GM21528 (cell line): Measurements from ENCODE around the gene ADCY10.
"Not testable (repeated sequence)": the region's sequence is repeated elsewhere in the genome, so short reads cannot be mapped to it uniquely, and the experiment has no call there.

Experiments used
- ATAC-seq: cut with Tn5 transposase; IDR thresholded peaks from one replicate; pipeline ENCODE4 v1.9.1; 2021; ENCODE audit warnings: mild to moderate bottlenecking, moderate library complexity; ENCODE audit not compliant: unreplicated experiment, low FRiP score

ADCY10 gene

DNA sequence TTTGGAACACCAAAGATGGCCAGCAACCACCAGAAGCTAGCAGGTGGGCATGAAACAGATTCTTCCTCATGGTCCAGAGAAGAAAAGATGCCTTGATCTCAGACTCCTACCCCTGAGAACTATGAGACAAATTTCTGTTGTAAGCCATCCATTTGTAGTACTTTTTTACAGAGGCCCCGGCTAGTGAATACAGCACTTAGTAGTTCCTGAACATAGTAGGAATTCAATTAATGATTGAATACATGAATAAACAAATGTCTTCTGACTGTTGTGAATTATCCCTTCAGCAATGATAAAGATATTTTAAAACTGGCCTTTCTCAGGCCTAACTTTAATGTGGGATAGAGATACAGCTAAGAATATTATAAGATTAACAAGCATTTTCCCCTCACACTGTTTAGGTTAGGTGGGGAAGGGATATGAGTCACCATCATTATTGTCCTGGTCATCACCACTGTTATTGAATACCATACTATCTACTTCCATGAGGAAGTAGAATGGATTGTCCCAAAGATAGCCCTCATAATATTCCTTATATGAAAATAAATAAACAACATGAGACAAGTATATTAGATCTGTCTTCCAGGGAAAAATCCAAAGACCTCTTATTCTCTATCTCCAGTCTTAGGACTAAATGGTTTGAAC is 51.4 kb downstream of the ADCY10 start:
- ATAC-seq: no peak

DNA sequence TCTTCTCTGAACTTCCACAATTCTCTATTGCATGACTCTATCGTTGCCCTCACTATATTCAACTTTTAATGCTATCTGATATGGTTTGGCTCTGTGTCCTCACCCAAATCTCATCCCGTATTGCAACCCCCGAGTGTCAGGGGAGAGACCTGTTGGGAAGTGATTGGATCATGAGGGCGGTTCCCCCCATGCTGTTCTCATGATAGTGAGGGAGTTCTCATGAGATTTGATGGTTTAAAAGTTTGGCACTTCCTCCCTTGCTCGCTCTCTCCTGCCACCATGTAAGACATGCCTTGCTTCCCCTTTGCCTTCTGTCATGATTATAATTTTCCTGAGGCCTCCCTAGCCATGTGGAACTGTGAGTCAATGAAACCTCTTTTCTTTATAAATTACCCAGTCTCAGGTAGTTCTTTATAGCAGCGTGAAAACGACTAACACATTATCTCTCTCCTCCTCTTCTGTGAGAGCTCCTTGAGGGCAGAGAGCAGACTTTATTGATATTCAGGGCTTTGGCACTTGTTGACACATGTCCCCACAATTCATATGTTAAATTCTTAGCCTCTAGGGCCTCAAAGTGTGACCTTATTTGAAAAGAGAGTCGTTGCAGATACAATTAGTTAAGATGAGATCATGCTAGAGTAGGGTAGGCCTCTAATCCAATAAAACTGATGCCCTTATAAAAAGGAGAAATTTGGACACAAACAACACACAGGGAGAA is 52.1 kb downstream of the ADCY10 start:
- ATAC-seq: no peak

DNA sequence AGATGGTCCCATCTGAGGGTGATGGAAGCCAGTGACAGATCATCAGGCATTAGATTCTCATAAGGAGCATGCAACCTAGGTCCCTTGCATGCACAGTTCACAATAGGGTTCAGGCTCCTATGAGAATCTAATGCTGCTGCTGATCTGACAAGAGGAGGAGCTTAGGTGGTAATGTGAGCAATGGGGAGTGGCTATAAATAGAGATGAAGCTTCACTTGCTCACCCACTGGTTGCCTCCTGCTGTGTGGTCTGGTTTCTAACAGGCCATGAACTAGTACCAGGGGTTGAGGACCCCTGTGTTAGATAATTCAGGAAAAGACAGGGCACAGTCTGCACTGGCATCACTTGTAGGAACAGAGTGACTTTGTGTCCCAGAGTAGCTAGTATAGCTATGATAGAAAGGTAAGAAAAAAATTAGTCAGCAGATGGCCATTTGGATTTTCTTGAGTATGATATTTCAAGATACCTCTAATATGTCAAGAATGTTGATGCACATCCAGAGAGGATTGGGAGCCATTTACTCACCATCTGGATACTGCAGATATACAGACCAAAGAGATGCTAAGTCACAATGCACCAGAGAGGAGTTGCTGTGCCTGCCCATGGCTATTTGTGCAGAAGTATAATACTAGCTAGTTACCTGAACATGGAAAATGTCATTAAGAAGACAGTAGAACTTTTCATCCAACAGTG is 53.6 kb downstream of the ADCY10 start:
- ATAC-seq: no peak

DNA sequence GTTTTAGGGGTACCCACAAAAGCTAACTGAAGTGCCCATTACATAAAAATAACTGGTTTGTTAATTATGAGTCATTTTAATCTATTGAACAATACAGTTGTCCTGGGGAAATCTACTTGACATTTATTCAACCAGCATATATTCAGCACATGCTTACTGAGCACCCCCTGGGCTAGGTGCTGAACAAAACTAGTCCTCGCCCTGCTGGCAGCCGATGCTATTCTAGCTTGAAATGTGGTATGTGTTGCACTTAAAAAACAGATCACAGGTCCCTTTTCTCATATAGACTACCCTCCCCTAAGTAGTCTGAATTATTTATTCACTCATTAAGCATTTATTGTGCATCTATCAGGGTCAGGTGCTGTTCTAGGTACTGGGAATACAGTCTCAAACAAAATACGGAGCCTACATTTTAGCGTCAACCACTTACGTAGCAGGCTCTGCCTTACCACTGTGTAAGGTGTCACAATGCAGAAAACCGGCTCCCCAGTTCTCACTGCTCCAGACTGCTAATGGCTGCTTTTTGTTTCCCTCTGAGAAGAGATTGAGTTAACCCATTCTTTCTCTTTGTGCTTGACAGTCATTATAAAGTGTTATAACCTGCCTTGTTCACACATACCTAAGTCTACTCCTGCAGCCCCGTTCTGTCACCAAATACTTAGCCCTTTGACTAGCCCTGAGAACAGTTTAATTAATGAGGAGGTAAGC is 57.1 kb downstream of the ADCY10 start:
- ATAC-seq: no peak

DNA sequence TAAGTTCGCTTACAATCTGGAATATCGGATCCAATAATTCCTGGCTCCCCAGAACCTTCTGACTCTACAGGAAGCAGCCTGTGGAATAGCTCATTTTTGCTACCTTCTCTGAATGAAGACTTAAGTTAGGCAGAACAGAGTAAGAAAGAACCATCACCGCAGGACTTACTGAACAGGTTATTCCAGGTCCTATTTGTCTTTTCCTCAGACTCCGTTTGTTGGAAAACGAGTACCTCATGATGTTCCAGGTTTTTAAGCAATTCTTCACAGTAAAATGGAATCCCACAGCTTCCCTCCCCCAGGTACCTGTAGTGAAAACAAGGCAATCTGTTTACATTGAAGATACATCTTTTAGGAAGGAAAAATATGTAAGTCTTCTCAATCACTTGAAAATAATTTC is 59.8 kb downstream of the ADCY10 start:
- ATAC-seq: no peak

DNA sequence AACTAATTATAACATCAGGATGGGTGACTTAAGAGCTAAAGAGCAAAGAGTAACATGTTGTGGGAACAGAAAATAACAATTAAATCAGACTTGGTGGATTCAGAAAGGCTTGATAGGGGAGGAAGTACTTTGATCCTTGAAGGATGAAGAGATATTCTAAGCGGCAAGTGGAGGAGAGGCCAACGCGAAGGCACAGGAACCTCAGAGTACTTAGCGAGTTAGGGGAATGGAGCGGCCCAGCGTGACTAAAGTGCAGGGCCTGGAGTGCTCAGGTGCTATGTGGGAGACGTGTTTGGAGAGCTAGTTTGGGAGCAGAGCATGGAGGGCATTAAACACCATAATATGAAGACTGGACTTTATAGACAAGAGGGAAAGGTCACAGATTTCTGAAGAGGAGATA is 64.3 kb downstream of the ADCY10 start:
- no peak for ATAC-seq

DNA sequence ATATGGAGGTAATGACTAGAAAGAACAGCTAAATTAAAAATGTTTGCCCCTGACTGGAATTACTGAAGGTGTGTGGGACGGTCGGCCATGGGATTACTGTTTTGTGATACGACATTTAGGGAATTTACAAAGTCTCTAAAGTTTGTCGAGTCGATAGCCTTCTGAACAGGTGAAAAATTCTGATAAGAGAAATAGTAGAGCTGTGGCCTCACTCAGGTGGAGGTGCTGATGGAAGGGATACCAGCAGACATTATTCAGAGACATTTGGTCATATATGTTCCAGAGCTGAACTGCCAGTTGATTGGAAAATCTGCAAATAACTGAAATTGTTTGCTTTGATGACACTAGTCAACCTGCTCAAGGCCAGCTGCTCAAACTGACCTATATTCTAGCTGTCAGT is 71.1 kb downstream of the ADCY10 start:
- ATAC-seq: no peak

DNA sequence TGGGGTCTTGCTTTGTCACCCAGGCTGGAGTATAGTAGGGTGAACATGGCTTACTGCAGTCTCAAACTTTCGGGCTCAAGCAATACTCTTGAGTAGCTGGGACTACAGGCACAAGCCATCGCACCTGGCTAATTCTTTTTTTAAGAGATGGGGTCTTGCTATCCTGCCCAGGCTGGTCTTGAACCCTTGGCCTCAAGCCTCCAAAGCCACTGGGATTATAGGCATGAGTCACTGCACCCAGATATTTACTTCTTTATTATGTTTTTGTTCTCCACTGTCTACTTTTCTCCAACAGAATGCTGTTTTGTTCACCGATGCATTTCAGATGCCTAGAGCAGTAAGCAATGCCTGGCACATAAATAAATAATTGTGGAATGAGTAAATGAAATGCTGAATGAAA is 72.4 kb downstream of the ADCY10 start:
- no peak for ATAC-seq

DNA sequence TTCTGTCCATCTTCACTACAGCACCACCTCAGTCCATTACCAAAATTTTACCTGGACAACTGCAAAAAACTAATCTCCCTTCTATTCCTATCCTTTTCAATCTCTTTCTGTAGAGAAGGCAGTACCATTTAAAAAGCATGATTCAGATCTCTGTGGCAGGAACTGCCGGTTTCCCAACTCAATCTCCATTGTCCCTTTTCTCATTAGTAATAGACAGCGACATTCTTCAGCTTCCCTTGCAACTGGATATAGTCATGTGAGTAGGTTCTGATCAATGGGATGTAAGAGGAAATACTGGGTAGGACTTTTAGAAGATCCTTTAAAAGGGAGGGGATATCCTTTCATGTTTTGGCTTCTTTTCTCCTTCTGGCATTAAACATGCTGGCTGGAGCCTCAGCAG is 74.9 kb downstream of the ADCY10 start:
- ATAC-seq: no peak

DNA sequence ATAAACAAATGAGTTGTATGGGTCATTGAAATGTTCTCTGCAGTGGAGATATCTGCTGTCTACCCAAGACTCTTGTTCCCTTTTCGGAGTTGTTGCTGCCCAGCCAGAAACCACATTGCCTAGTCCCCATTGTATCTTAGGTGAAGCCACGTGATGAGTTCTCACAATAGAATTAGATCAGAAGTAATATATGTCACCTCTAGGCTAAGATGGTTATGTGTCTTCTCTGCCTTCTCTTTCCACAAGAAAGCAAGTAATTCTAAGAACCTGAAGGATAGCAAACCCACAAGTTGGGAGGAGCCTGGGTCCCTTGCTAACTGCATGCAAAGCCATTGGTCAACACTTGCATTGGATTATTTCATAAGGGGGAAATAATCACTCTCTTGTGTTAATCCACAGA is 76.6 kb downstream of the ADCY10 start:
- no peak for ATAC-seq

DNA sequence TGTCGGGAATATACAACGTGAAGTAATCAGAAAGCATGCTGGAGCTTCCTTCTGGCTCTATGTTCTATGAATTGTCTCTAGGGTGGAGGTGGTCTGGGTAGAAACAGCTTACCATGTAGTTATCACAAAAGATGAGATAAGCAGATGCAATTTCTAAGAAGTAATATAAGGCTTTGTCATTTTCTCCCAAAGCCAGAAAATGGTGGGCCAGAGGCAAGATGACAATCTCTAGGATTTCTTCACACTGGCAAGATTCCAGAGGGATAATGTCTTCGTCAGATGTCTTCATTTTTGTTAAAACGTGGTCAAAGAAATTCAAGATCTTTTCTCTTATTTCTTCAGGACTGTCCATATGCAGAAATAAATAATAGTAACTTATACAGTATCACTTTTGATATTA is 77.7 kb downstream of the ADCY10 start:
- no peak for ATAC-seq

DNA sequence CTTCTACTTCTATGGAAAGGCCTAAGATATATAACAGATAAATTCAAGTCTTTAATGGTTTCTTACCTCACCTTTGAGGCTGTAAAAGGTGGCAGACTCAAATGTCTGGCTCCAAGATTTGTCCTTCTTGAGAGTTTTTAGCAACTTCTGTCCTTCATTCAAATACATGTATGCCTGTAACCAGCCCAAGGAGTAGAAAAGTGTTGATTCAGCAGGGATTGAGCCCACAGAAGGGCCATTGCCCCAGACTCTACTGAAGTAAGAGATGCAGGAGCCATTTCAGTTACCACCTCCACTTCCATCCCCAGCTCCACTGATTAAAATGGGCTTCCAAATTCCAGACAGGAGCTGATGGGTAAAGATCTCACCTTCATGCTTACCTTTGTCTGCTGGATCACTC is 80.0 kb downstream of the ADCY10 start:
- ATAC-seq: no peak

DNA sequence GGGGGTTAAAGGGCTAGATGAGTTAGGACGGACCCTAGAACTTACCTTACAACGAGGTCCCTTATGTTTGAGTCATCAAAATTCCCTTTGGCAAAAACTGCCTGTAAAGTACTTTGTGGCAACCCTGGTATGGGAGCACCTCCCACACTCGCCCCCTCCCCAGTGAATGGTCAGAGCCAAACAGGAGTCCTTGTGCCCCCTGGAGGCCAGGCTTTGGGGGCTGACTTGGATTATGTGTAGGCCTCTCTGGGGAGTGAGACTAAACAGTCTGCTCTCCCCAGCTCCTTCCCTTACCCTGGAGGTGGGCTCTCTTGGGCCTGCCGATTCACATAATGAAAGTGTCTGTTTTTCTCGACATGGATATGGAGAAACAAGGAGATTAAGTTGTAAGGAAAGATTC is 81.2 kb downstream of the ADCY10 start:
- ATAC-seq: no peak

DNA sequence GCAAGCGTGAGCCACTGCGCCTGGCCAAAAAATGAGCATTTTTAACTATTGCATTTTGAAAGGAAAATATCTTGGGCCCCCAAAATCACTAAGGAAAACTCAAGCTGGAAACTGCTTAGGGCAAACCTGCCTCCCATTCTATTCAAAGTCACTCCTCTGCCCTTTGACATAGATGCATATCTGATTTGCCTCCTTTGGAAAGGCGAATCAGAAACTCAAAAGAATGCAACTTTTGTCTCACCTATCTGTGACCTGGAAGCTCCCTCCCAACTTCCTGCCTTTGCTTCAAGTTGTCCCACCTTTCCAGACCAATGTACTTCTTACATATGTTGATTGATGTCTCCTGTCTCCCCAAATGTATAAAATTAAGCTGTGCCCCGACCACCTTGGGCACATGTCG is 83.3 kb downstream of the ADCY10 start:
- ATAC-seq: not testable (repeated sequence)

DNA sequence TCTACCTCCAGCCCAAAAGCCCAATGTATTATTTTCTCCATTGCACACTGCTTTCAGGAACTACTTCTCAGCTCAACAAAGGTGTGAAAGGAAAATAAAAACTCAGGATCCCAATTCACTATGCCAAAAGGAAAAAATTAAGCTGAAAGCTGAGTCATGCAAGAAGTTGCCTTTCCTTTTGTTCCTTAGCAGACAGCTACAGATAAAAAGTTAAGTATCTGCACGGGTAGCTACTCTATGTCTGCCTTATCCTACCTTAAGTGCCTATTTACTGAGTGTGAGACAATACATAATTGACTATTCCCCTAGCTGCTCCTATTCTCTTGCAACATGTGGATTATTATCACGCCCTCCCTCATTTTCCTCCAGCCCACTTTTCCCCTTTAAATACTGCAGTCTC is 84.1 kb downstream of the ADCY10 start:
- ATAC-seq: no peak

DNA sequence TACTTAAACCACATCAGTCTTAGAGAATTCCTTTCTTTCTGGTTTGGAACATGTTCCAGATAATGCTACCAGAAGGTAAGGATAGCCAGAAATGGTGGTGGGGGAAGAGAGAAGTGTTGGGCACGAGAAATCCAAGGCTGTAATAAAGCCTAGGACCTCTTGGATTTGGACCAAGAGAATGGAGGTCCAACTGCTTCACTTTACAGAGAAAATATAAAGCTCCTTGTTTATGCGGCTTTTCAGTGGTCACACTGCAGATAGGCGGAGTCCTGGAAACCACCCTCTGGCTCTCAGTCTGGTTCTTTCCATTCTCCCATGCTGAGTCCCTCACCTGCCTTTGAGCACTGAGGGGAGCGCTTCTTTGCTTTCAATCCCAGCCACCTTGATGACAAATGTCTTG is 87.8 kb downstream of the ADCY10 start:
- no peak for ATAC-seq

DNA sequence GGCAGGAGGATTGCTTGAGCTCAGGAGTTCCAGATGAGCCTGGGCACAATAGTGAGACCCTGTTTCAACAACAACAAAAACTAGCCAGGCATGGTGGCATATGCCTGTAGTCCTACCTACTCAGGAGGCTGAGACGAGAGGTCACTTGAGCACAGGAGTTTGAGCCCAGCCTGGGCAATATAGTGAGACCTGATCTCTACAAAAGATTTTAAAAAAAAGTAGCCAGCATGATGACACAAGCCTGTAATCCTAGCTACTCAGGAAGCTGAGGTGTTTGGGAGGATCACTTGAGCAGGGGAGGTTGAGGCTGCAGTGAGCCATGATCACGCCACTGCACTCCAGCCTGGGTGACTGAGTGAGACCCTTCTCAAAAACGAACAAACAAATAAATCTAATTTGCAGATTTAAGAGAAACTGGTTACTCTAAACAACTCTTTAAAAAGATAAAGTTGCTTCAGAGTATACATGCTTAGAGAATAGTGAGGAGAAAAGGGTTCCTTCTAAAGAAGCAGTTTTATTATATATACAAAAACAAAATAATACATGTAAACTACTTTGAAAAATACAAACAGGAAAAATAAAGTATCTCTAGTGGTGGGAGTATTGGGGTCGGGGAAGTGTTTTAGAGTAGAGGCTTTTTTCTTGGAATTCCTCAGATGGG is 88.4 kb downstream of the ADCY10 start:
- no peak for ATAC-seq

DNA sequence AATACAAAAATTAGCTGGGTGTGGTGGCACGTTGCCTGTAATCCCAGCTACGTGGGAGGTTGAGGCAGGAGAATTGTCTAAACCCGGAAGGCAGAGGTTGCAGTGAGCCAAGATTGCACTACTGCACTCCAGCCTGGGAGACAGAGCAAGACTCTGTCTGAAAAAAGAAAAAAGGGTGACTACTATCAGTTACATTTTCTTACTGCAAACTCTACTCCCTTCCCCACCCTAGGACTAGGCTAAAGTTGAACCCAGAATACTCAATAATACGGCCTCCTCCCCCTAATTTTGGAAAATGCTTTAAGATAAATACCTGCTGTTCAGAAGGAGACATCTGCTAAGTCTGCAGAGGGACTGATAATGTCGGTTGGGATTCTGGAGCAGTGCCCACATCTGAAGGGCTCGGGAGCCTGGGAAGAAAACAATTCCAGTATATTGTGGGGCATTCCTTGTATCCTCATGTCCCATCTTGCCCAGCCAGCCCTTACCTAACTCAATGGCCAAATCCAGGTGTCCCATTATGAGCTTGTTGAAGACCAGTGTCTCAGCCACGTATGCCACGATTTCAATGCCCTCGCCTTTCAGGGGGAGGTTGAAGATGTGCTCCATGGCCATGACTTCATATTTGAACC is 89.7 kb downstream of the ADCY10 start:
- no peak for ATAC-seq

DNA sequence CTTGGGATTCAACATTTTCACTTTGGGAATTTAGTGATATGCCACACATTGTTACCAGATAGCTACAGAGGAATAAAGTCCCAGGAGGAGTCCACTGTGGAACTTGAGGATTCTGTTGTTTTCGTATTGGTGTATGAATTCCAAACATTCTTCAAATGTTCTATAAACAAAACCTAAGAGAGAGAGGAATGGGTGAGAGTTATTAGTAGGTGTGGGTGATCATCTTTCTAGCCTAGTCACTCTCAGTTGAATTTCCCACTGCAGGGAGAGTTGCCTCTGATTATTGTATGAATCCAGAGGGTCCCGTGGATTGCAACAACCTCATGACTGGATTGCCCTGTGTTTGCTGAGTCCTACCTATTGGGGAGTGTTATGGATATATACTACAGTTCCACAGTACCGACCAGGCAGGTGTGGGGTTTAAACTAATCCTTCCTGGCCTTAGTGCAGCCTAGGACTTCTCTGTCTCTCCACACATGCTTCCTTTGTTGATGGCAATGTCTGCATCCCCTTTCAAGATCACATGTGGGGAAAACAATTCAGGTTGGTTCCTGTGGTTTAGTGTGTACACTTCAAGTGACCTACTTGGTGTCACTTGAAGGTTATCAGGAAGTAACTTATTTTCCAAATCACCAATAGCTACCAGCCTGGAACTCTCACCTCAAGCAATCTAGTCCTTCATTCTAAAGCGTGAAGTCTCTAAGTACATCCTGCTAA is 91.8 kb downstream of the ADCY10 start:
- ATAC-seq: no peak

DNA sequence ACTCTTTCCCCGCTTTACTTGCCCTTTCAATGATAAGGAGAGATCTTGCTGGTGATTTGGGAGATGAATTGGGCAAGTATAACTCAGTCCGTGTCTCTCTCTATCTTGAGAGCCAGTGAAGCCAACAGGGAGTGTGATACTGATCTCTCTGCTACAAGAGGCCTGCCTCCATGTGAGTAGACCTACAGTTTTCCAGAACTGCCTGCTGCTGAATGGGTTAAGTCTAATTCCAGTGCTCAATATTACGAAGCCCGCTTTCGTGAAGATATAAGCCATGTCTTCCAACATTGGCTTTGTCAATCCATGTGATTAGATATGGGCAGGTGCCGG is 92.6 kb downstream of the ADCY10 start:
- no peak for ATAC-seq
